ENCODE data around the gene RNF5.

- TF ChIP-seq, protein P1, sequence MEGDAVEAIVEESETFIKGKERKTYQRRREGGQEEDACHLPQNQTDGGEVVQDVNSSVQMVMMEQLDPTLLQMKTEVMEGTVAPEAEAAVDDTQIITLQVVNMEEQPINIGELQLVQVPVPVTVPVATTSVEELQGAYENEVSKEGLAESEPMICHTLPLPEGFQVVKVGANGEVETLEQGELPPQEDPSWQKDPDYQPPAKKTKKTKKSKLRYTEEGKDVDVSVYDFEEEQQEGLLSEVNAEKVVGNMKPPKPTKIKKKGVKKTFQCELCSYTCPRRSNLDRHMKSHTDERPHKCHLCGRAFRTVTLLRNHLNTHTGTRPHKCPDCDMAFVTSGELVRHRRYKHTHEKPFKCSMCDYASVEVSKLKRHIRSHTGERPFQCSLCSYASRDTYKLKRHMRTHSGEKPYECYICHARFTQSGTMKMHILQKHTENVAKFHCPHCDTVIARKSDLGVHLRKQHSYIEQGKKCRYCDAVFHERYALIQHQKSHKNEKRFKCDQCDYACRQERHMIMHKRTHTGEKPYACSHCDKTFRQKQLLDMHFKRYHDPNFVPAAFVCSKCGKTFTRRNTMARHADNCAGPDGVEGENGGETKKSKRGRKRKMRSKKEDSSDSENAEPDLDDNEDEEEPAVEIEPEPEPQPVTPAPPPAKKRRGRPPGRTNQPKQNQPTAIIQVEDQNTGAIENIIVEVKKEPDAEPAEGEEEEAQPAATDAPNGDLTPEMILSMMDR (IDR thresholded peaks at IDR 0.05; ENCODE audit: low read depth, low read length, poor library complexity, severe bottlenecking) = no peak
- no peak for TF ChIP-seq EZH2phosphoT487 (IDR thresholded peaks at IDR 0.05; ENCODE audit: borderline replicate concordance, low read length)
These were observed at the start of gene RNF5 for GRCh38 chr6:32177788-32178546.
